ENCODE measurements around the gene TECR.
"Not testable (repeated sequence)": the region's sequence is repeated elsewhere in the genome, so short reads cannot be mapped to it uniquely, and the experiment has no call there.

The TECR gene

GRCh38 chr19:14580623-14581237 lies 51.3 kb downstream of the TECR start:
- H3K4me3 ChIP-seq (ENCODE audit: low read depth in 1 of 2, low read length in 1 of 2): no peak overlapping the region
- no peaks in the 10 kb centered on the region for H3K36me3 ChIP-seq
- H3K27me3 ChIP-seq: no peaks in the 10 kb centered on the region
- H3K27ac ChIP-seq: no peak overlapping the region
- TF ChIP-seq CTCF (IDR thresholded peaks at IDR 0.05): no peak
- peaks cover 5 to 14% of the 10 kb centered on the region in 2 experiments for H3K4me1 ChIP-seq (ENCODE audit: control insufficient read depth in 1 of 2, insufficient read depth in 1 of 2, low read depth in 1 of 2, low read length in 1 of 2)
- no peaks in the 10 kb centered on the region for H3K9me3 ChIP-seq

GRCh38 chr19:14582894-14583340 lies 53.5 kb downstream of the TECR start, which contains the start of gene CLEC17A:
Gene CLEC17A (plus strand): TSS chr19:14583084. CDS start chr19:14583161, 77 bp downstream.
- Histone ChIP-seq H3K36me3 (peaks cover 5% of the 10 kb centered on the region), H3K27me3 (no peaks in the 10 kb centered on the region), H3K27ac (no peak within 1 kb of the TSS), H3K9me3 (no peaks in the 10 kb centered on the region), H3K4me3 (ENCODE audit: low read depth in 1 of 2, low read length in 1 of 2) (no peak within 1 kb of the TSS), H3K4me1 (ENCODE audit: control insufficient read depth in 1 of 2, insufficient read depth in 1 of 2, low read depth in 1 of 2, low read length in 1 of 2) (peaks cover 9 to 19% of the 10 kb centered on the region in 2 experiments)
- no peak for TF ChIP-seq CTCF (IDR thresholded peaks at IDR 0.05)

- H3K27me3 ChIP-seq; H3K27ac ChIP-seq; H3K4me3 ChIP-seq (ENCODE audit: low read depth in 1 of 2, low read length in 1 of 2); H3K9me3 ChIP-seq; H3K36me3 ChIP-seq: not testable (repeated sequence)
- peaks cover 9 to 23% of the 10 kb centered on the region in 2 experiments for H3K4me1 ChIP-seq (ENCODE audit: control insufficient read depth in 1 of 2, insufficient read depth in 1 of 2, low read depth in 1 of 2, low read length in 1 of 2)
Observed at GRCh38 chr19:14584372-14584771, 55.0 kb downstream of the TECR start.

GRCh38 chr19:14585187-14585586 lies 55.8 kb downstream of the TECR start:
- H3K4me3 ChIP-seq (ENCODE audit: low read depth in 1 of 2, low read length in 1 of 2); H3K27me3 ChIP-seq; H3K9me3 ChIP-seq; H3K27ac ChIP-seq; H3K36me3 ChIP-seq: not testable (repeated sequence)
- H3K4me1 ChIP-seq (ENCODE audit: control insufficient read depth in 1 of 2, insufficient read depth in 1 of 2, low read depth in 1 of 2, low read length in 1 of 2): peaks cover 9 to 23% of the 10 kb centered on the region in 2 experiments

- H3K9me3 ChIP-seq; H3K36me3 ChIP-seq; H3K27me3 ChIP-seq; H3K4me1 ChIP-seq (ENCODE audit: control insufficient read depth in 1 of 2, insufficient read depth in 1 of 2, low read depth in 1 of 2, low read length in 1 of 2); H3K4me3 ChIP-seq (ENCODE audit: low read depth in 1 of 2, low read length in 1 of 2); H3K27ac ChIP-seq: not testable (repeated sequence)
Observed at GRCh38 chr19:14589433-14589832, 60.0 kb downstream of the TECR start.

- H3K4me3 ChIP-seq (ENCODE audit: low read depth in 1 of 2, low read length in 1 of 2): no peak overlapping the region
- TF ChIP-seq CTCF (IDR thresholded peaks at IDR 0.05): no peak
- H3K27me3 ChIP-seq: no peaks in the 10 kb centered on the region
- no peak overlapping the region for H3K27ac ChIP-seq
- no peaks in the 10 kb centered on the region for H3K4me1 ChIP-seq (ENCODE audit: control insufficient read depth in 1 of 2, insufficient read depth in 1 of 2, low read depth in 1 of 2, low read length in 1 of 2)
- no peaks in the 10 kb centered on the region for H3K9me3 ChIP-seq
- H3K36me3 ChIP-seq: peaks cover 44% of the 10 kb centered on the region
Observed at GRCh38 chr19:14595558-14595957, 66.2 kb downstream of the TECR start.

GRCh38 chr19:14599548-14600147 lies 70.3 kb downstream of the TECR start:
- Histone ChIP-seq H3K4me1 (ENCODE audit: control insufficient read depth in 1 of 2, insufficient read depth in 1 of 2, low read depth in 1 of 2, low read length in 1 of 2) (no peaks in the 10 kb centered on the region), H3K4me3 (ENCODE audit: low read depth in 1 of 2, low read length in 1 of 2) (no peak overlapping the region), H3K36me3 (peaks cover 44% of the 10 kb centered on the region), H3K27ac (no peak overlapping the region), H3K9me3 (no peaks in the 10 kb centered on the region), H3K27me3 (no peaks in the 10 kb centered on the region)
- no peak for TF ChIP-seq CTCF (IDR thresholded peaks at IDR 0.05)

All from neutrophil (primary cell).